MM.1S (cell line): ENCODE results near the gene SVIP.

Experiments
- DNase-seq: peaks from one replicate; pipeline ENCODE4 v3.0.0-alpha.2; 2015
- H2AFZ ChIP-seq: fragments of 300-600 bp; sonication (generic); 2 replicates; pipeline ENCODE4 v1.6.0; 2016; ENCODE audit warnings: antibody characterized with exemption, low read length
- H3F3A ChIP-seq: fragments of 300-600 bp; sonication (generic); 2 replicates; pipeline ENCODE4 v1.6.1; 2016; ENCODE audit warnings: mild to moderate bottlenecking, antibody characterized with exemption, low read length, moderate library complexity, mixed read lengths; ENCODE audit not compliant: insufficient read depth
- H3K27ac ChIP-seq: fragments of 300-600 bp; sonication (generic); 2 replicates; pipeline ENCODE4 v1.5.1; 2016; ENCODE audit warnings: mild to moderate bottlenecking, low read length
- H3K27me3 ChIP-seq: fragments of 300-600 bp; sonication (generic); replicated peaks from 2 replicates; pipeline ENCODE4 v1.6.0; 2016; ENCODE audit warnings: low read length; ENCODE audit not compliant: insufficient read depth
- H3K36me3 ChIP-seq: fragments of 300-600 bp; sonication (generic); replicated peaks from 2 replicates; pipeline ENCODE4 v1.6.1; 2016; ENCODE audit warnings: mild to moderate bottlenecking, low read length, mixed read lengths; ENCODE audit not compliant: insufficient read depth
- H3K4me1 ChIP-seq: fragments of 300-600 bp; sonication (generic); 2 replicates; pipeline ENCODE4 v1.6.1; 2016; ENCODE audit warnings: low read length, mixed read lengths
- H3K4me2 ChIP-seq: fragments of 300-600 bp; sonication (generic); 2 replicates; pipeline ENCODE4 v1.6.0; 2016; ENCODE audit warnings: low read depth, low read length
- H3K4me3 ChIP-seq: fragments of 300-600 bp; sonication (generic); 2 replicates; pipeline ENCODE4 v1.5.1; 2016; ENCODE audit warnings: low read length, mixed read lengths
- H3K79me2 ChIP-seq: fragments of 300-600 bp; sonication (generic); 2 replicates; pipeline ENCODE4 v1.6.1; 2016; ENCODE audit warnings: mixed run types, low read length, mixed read lengths
- H3K9ac ChIP-seq: fragments of 300-600 bp; sonication (generic); 2 replicates; pipeline ENCODE4 v1.6.1; 2016; ENCODE audit warnings: low read length, mixed read lengths
- H3K9me2 ChIP-seq: fragments of 300-600 bp; sonication (generic); replicated peaks from 2 replicates; pipeline ENCODE4 v1.6.1; 2016; ENCODE audit warnings: mild to moderate bottlenecking, low read length, mixed read lengths; ENCODE audit not compliant: insufficient read depth
- H3K9me3 ChIP-seq: fragments of 300-600 bp; sonication (generic); replicated peaks from 2 replicates; pipeline ENCODE4 v1.6.1; 2016; ENCODE audit warnings: mild to moderate bottlenecking, low read length, mixed read lengths; ENCODE audit not compliant: insufficient read depth
- H4K20me1 ChIP-seq: fragments of 300-600 bp; sonication (generic); 2 replicates; pipeline ENCODE4 v1.6.1; 2016; ENCODE audit warnings: mild to moderate bottlenecking, low read length, moderate library complexity, mixed read lengths; ENCODE audit not compliant: insufficient read depth
- EZH2 ChIP-seq: fragments of 300-600 bp; sonication (generic); optimal IDR thresholded peaks from 2 replicates; pipeline ENCODE3; 2017; ENCODE audit warnings: low read depth, mild to moderate bottlenecking, antibody characterized with exemption, low read length, mixed read lengths
- EZH2phosphoT487 ChIP-seq: fragments of 300-600 bp; sonication (generic); IDR thresholded peaks from 2 replicates; pipeline ENCODE4 v1.6.1; 2018; ENCODE audit warnings: antibody characterized with exemption, low read length
- TF ChIP-seq, protein P1 (sequence below): fragments of 300-600 bp; sonication (generic); IDR thresholded peaks from 2 replicates; pipeline ENCODE4 v1.5.1; 2016; ENCODE audit warnings: antibody characterized with exemption, low read length, mixed read lengths

SVIP gene

GRCh38 chr11:22792497-22792896 is 37.1 kb downstream of the SVIP start:
- TF ChIP-seq EZH2phosphoT487 (no peak), EZH2 (no peak)
- TF ChIP-seq, protein P1, sequence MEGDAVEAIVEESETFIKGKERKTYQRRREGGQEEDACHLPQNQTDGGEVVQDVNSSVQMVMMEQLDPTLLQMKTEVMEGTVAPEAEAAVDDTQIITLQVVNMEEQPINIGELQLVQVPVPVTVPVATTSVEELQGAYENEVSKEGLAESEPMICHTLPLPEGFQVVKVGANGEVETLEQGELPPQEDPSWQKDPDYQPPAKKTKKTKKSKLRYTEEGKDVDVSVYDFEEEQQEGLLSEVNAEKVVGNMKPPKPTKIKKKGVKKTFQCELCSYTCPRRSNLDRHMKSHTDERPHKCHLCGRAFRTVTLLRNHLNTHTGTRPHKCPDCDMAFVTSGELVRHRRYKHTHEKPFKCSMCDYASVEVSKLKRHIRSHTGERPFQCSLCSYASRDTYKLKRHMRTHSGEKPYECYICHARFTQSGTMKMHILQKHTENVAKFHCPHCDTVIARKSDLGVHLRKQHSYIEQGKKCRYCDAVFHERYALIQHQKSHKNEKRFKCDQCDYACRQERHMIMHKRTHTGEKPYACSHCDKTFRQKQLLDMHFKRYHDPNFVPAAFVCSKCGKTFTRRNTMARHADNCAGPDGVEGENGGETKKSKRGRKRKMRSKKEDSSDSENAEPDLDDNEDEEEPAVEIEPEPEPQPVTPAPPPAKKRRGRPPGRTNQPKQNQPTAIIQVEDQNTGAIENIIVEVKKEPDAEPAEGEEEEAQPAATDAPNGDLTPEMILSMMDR: no peak
- Histone ChIP-seq H3K4me3 (no peak overlapping the region), H4K20me1 (no peaks in the 10 kb centered on the region), H3F3A (no peaks in the 10 kb centered on the region), H3K4me1 (no peaks in the 10 kb centered on the region), H3K27me3 (no peaks in the 10 kb centered on the region), H3K9ac (no peak overlapping the region), H3K9me2 (no peaks in the 10 kb centered on the region), H3K36me3 (no peaks in the 10 kb centered on the region), H3K79me2 (peaks cover 17% of the 10 kb centered on the region), H3K27ac (no peak overlapping the region), H3K4me2 (no peak overlapping the region), H2AFZ (no peak overlapping the region), H3K9me3 (no peaks in the 10 kb centered on the region)
- DNase-seq: no peak

DNA sequence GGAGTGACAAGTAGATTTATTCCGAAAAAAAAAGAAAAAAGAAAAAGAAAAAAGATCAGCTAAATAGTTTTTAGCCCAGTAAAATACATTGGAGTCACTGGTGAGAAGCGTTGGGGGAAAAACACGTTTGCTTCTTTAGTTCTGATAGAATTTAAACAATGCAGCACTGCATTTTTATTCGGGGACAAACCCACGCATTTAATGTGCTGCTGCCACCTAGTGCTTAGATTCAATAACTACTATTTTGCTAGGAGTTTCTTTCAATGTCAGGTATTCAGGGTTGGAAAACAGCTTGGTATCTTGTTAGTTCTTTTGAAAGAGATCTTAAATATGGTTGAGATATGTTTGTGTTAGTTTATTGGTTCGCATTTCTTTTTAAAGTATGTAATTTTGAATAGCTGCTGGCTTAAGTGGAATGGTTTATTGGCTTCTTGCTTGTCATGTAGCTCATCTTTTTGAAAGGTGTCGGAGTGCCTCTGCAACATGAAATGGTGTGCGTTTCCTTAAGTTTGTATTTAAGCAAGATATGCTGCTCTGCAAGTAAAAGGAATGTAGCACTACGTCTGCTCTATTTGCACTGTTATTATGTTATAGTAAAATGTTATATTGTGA is 41.9 kb downstream of the SVIP start:
- peak overlapping the region; percentile 66; the same call in 1 of the 2 replicates for H3K27ac ChIP-seq
- H3K79me2 ChIP-seq: peaks cover 48% of the 10 kb centered on the region
- peak overlapping the region; percentile 41; the same call in 1 of the 2 replicates for H3K9ac ChIP-seq
- H2AFZ ChIP-seq: no peak overlapping the region
- no peak for TF ChIP-seq EZH2
- TF ChIP-seq EZH2phosphoT487: no peak
- TF ChIP-seq, protein P1: peak; percentile 78
- H3K4me3 ChIP-seq: peak overlapping the region; percentile 37
- H3F3A ChIP-seq: peaks cover 24% of the 10 kb centered on the region
- no peaks in the 10 kb centered on the region for H3K9me3 ChIP-seq
- DNase-seq: peak; percentile 69
- peak overlapping the region; percentile 85 for H3K4me2 ChIP-seq
- peaks cover 32% of the 10 kb centered on the region for H3K4me1 ChIP-seq
- no peaks in the 10 kb centered on the region for H3K9me2 ChIP-seq
- H4K20me1 ChIP-seq: no peaks in the 10 kb centered on the region
- no peaks in the 10 kb centered on the region for H3K36me3 ChIP-seq
- no peaks in the 10 kb centered on the region for H3K27me3 ChIP-seq

GRCh38 chr11:22787055-22787454 is 42.5 kb downstream of the SVIP start:
- Histone ChIP-seq H4K20me1 (no peaks in the 10 kb centered on the region), H3K4me2 (peak overlapping the region; percentile 85), H3K9me3 (no peaks in the 10 kb centered on the region), H3K4me1 (peaks cover 32% of the 10 kb centered on the region), H3K9me2 (no peaks in the 10 kb centered on the region), H3K27me3 (no peaks in the 10 kb centered on the region), H2AFZ (no peak overlapping the region), H3K4me3 (peak overlapping the region; percentile 37), H3K27ac (peak overlapping the region; percentile 66), H3K36me3 (no peaks in the 10 kb centered on the region), H3K79me2 (peaks cover 52% of the 10 kb centered on the region), H3F3A (peaks cover 24% of the 10 kb centered on the region), H3K9ac (peak overlapping the region; percentile 41; the same call in 1 of the 2 replicates)
- no peak for DNase-seq
- TF ChIP-seq EZH2phosphoT487: no peak
- TF ChIP-seq EZH2: no peak
- TF ChIP-seq, protein P1: no peak
